Mesenchymal stem cell (in vitro differentiated cells and primary cell): ENCODE results near the gene MUC2.
"Not testable (repeated sequence)": the region's sequence is repeated elsewhere in the genome, so short reads cannot be mapped to it uniquely, and the experiment has no call there.

Experiments
- DNase-seq: peaks from one replicate; pipeline ENCODE4 v3.0.0-alpha.2; 2013
- H2AFZ ChIP-seq: one replicate; pipeline ENCODE4 v1.6.1; 2013; ENCODE audit warnings: low read depth, mild to moderate bottlenecking, control low read depth, inconsistent platforms, low read length, moderate library complexity
- H2AK5ac ChIP-seq: 2 replicates; pipeline ENCODE4 v1.6.1; 2013; ENCODE audit warnings: low read length, moderate library complexity, mild to moderate bottlenecking, inconsistent platforms; ENCODE audit not compliant: severe bottlenecking
- H2BK120ac ChIP-seq: one replicate; pipeline ENCODE4 v1.6.1; 2013; ENCODE audit warnings: low read depth, mild to moderate bottlenecking, inconsistent platforms, low read length, moderate library complexity
- H2BK12ac ChIP-seq, 2 experiments: one replicate each; pipeline ENCODE4 v1.6.1; 2013; ENCODE audit warnings: inconsistent platforms in 2 of 2, low read length in 2 of 2, mild to moderate bottlenecking in 2 of 2, moderate library complexity in 2 of 2, control low read depth in 1 of 2
- H2BK15ac ChIP-seq: one replicate; pipeline ENCODE4 v1.6.1; 2013; ENCODE audit warnings: mild to moderate bottlenecking, low read depth, inconsistent platforms; ENCODE audit not compliant: poor library complexity, severe bottlenecking
- H2BK5ac ChIP-seq: 2 replicates; pipeline ENCODE4 v1.6.1; 2013; ENCODE audit warnings: low read depth, mild to moderate bottlenecking, low read length, control low read depth, inconsistent platforms; ENCODE audit not compliant: poor library complexity, severe bottlenecking
- H3K14ac ChIP-seq, 2 experiments: one replicate each; pipeline ENCODE4 v1.6.1; 2013; ENCODE audit warnings: inconsistent platforms in 2 of 2, low read length in 2 of 2, control low read depth in 1 of 2, mild to moderate bottlenecking in 1 of 2, moderate library complexity in 1 of 2
- H3K18ac ChIP-seq, 2 experiments: one replicate each; pipeline ENCODE4 v1.6.1; 2013; ENCODE audit warnings: inconsistent platforms in 2 of 2, low read length in 2 of 2, control low read depth in 1 of 2, low read depth in 1 of 2, mild to moderate bottlenecking in 1 of 2
- H3K23ac ChIP-seq, 2 experiments: one replicate each; pipeline ENCODE4 v1.6.1; 2013; ENCODE audit warnings: inconsistent platforms in 2 of 2, low read length in 2 of 2, mild to moderate bottlenecking in 2 of 2, moderate library complexity in 2 of 2, control low read depth in 1 of 2
- H3K27ac ChIP-seq: 2 replicates; pipeline ENCODE4 v1.5.1; 2013; ENCODE audit warnings: mild to moderate bottlenecking, moderate library complexity, low read length, control low read depth, inconsistent platforms; ENCODE audit not compliant: poor library complexity, severe bottlenecking
- H3K27me3 ChIP-seq, 2 experiments: 2 replicates each; pipeline versions ENCODE4 v1.6.1 to v1.7.0; 2013; ENCODE audit warnings: low read length in 2 of 2, mild to moderate bottlenecking in 2 of 2, moderate library complexity in 2 of 2, control low read depth in 1 of 2, inconsistent platforms in 1 of 2; ENCODE audit not compliant: control insufficient read depth in 1 of 2, insufficient read depth in 1 of 2
- H3K36me3 ChIP-seq, 2 experiments: 2 replicates each; pipeline versions ENCODE4 v1.6.1 to v1.7.0; 2013; ENCODE audit warnings: low read length in 2 of 2, control low read depth in 1 of 2, inconsistent platforms in 1 of 2, low read depth in 1 of 2, mild to moderate bottlenecking in 1 of 2; ENCODE audit not compliant: insufficient read depth in 2 of 2, control insufficient read depth in 1 of 2
- H3K4ac ChIP-seq, 2 experiments: one replicate each; pipeline ENCODE4 v1.6.1; 2013; ENCODE audit warnings: inconsistent platforms in 2 of 2, low read length in 2 of 2, mild to moderate bottlenecking in 2 of 2, moderate library complexity in 2 of 2, control low read depth in 1 of 2, low read depth in 1 of 2
- H3K4me1 ChIP-seq: 2 replicates; pipeline ENCODE4 v1.6.1; 2013; ENCODE audit warnings: low read depth, low read length, control low read depth; ENCODE audit not compliant: control insufficient read depth, insufficient read depth
- H3K4me2 ChIP-seq: 2 replicates; pipeline ENCODE4 v1.6.1; 2013; ENCODE audit warnings: low read length, mild to moderate bottlenecking, inconsistent platforms; ENCODE audit not compliant: poor library complexity, severe bottlenecking
- H3K4me3 ChIP-seq, 2 experiments: 2 replicates each; pipeline versions ENCODE4 v1.5.1 to v1.7.0; 2013; ENCODE audit warnings: low read length in 2 of 2, mild to moderate bottlenecking in 2 of 2, control low read depth in 1 of 2, low read depth in 1 of 2; ENCODE audit not compliant: insufficient read depth in 1 of 2
- H3K79me1 ChIP-seq: replicated peaks from 2 replicates; pipeline ENCODE4 v1.6.1; 2013; ENCODE audit warnings: mild to moderate bottlenecking, control low read depth, low read length, inconsistent platforms; ENCODE audit not compliant: poor library complexity, severe bottlenecking
- H3K9ac ChIP-seq: 2 replicates; pipeline ENCODE4 v1.7.0; 2013; ENCODE audit warnings: mild to moderate bottlenecking, low read length, moderate library complexity
- H3K9me3 ChIP-seq: 2 replicates; pipeline ENCODE4 v1.7.0; 2013; ENCODE audit warnings: mild to moderate bottlenecking, low read length; ENCODE audit not compliant: control insufficient read depth
- H4K8ac ChIP-seq: one replicate; pipeline ENCODE4 v1.6.1; 2013; ENCODE audit warnings: inconsistent platforms, mild to moderate bottlenecking, low read length, moderate library complexity
- H4K91ac ChIP-seq: one replicate; pipeline ENCODE4 v1.6.1; 2013; ENCODE audit warnings: mild to moderate bottlenecking, low read length, inconsistent platforms
- WGBS: methylation state at CpG from one replicate; pipeline ENCODE4 v1.1.7; 2013; ENCODE audit warnings: mixed read lengths; 5-methylcytosine and 5-hydroxymethylcytosine counted together

The MUC2 gene

GRCh38 chr11:1113405-1114201 is 38.9 kb downstream of the MUC2 start:
- H3K79me1 ChIP-seq: no peaks in the 10 kb centered on the region
- WGBS: 83% methylated on average over 33 of the region's 36 CpGs
- no peak overlapping the region for H2AK5ac ChIP-seq
- H3K4me3 ChIP-seq: no peak overlapping the region
- H3K9me3 ChIP-seq: no peaks in the 10 kb centered on the region
- no peaks in the 10 kb centered on the region for H3K36me3 ChIP-seq
- H3K4me1 ChIP-seq: peaks cover 2% of the 10 kb centered on the region
- H2BK120ac ChIP-seq: no peak overlapping the region
- no peak overlapping the region for H3K27ac ChIP-seq
- DNase-seq: no peak
- H2BK5ac ChIP-seq: no peak overlapping the region
- H2BK15ac ChIP-seq: no peak overlapping the region
- H3K18ac ChIP-seq: no peak overlapping the region
- no peak overlapping the region for H3K9ac ChIP-seq
- H3K4ac ChIP-seq: no peak overlapping the region
- H3K27me3 ChIP-seq: peaks cover 6 to 43% of the 10 kb centered on the region in 2 experiments
- no peak overlapping the region for H2BK12ac ChIP-seq
- H3K4me2 ChIP-seq: no peak overlapping the region
- H2AFZ ChIP-seq: no peak overlapping the region
- H3K14ac ChIP-seq: no peak overlapping the region
- no peak overlapping the region for H4K91ac ChIP-seq
- H3K23ac ChIP-seq: no peak overlapping the region
- no peak overlapping the region for H4K8ac ChIP-seq

GRCh38 chr11:1115292-1115691 is 40.6 kb downstream of the MUC2 start:
- not testable (repeated sequence) for H2BK12ac ChIP-seq, H3K18ac ChIP-seq, H3K4ac ChIP-seq, DNase-seq, H2BK15ac ChIP-seq, H2BK5ac ChIP-seq, H3K23ac ChIP-seq, H2BK120ac ChIP-seq, H3K4me3 ChIP-seq, H3K36me3 ChIP-seq, H3K14ac ChIP-seq, H3K4me2 ChIP-seq, H2AFZ ChIP-seq, H3K9ac ChIP-seq, H3K79me1 ChIP-seq, H4K91ac ChIP-seq, H3K27ac ChIP-seq, H3K9me3 ChIP-seq, H2AK5ac ChIP-seq, H3K4me1 ChIP-seq, H4K8ac ChIP-seq
- WGBS: 83% methylated on average over 4 of the region's 6 CpGs
- peaks cover 0 to 51% of the 10 kb centered on the region in 2 experiments for H3K27me3 ChIP-seq

GRCh38 chr11:1116104-1116503 is 41.4 kb downstream of the MUC2 start:
- no peak overlapping the region for H3K9ac ChIP-seq
- peaks cover 2% of the 10 kb centered on the region for H3K4me1 ChIP-seq
- no peak overlapping the region for H3K23ac ChIP-seq
- H3K4ac ChIP-seq: no peak overlapping the region
- no peak overlapping the region for H3K18ac ChIP-seq
- peaks cover 0 to 59% of the 10 kb centered on the region in 2 experiments for H3K27me3 ChIP-seq
- no peak overlapping the region for H2AFZ ChIP-seq
- DNase-seq: no peak
- no peak overlapping the region for H3K14ac ChIP-seq
- no peak overlapping the region for H2BK120ac ChIP-seq
- H2AK5ac ChIP-seq: no peak overlapping the region
- no peak overlapping the region for H2BK12ac ChIP-seq
- WGBS: 85% methylated on average over 11 of the region's 12 CpGs
- H3K4me2 ChIP-seq: no peak overlapping the region
- H2BK15ac ChIP-seq: no peak overlapping the region
- H2BK5ac ChIP-seq: no peak overlapping the region
- H3K36me3 ChIP-seq: no peaks in the 10 kb centered on the region
- H3K4me3 ChIP-seq: no peak overlapping the region
- H3K27ac ChIP-seq: no peak overlapping the region
- H3K79me1 ChIP-seq: no peaks in the 10 kb centered on the region
- H4K8ac ChIP-seq: no peak overlapping the region
- no peaks in the 10 kb centered on the region for H3K9me3 ChIP-seq
- no peak overlapping the region for H4K91ac ChIP-seq

GRCh38 chr11:1116666-1117390 is 42.2 kb downstream of the MUC2 start:
- Histone ChIP-seq H3K9ac (no peak overlapping the region), H3K27ac (no peak overlapping the region), H2AK5ac (no peak overlapping the region), H3K4me1 (peaks cover 2% of the 10 kb centered on the region), H4K91ac (no peak overlapping the region), H3K4me3 (no peak overlapping the region), H3K4ac (no peak overlapping the region), H3K18ac (no peak overlapping the region), H2BK5ac (no peak overlapping the region), H3K79me1 (no peaks in the 10 kb centered on the region), H3K23ac (no peak overlapping the region), H2AFZ (no peak overlapping the region), H2BK120ac (no peak overlapping the region), H3K14ac (no peak overlapping the region), H3K4me2 (no peak overlapping the region), H4K8ac (no peak overlapping the region), H2BK15ac (no peak overlapping the region), H3K9me3 (no peaks in the 10 kb centered on the region), H2BK12ac (no peak overlapping the region), H3K27me3 (peaks cover 0 to 62% of the 10 kb centered on the region in 2 experiments), H3K36me3 (no peaks in the 10 kb centered on the region)
- DNase-seq: no peak
- 78% methylated on average over 22 of the region's 23 CpGs for WGBS
